ENCODE measurements around the gene MMEL1.

GRCh38 chr1:2594001-2594640, 38.7 kb downstream of the MMEL1 start:
- TF ChIP-seq, protein P1, sequence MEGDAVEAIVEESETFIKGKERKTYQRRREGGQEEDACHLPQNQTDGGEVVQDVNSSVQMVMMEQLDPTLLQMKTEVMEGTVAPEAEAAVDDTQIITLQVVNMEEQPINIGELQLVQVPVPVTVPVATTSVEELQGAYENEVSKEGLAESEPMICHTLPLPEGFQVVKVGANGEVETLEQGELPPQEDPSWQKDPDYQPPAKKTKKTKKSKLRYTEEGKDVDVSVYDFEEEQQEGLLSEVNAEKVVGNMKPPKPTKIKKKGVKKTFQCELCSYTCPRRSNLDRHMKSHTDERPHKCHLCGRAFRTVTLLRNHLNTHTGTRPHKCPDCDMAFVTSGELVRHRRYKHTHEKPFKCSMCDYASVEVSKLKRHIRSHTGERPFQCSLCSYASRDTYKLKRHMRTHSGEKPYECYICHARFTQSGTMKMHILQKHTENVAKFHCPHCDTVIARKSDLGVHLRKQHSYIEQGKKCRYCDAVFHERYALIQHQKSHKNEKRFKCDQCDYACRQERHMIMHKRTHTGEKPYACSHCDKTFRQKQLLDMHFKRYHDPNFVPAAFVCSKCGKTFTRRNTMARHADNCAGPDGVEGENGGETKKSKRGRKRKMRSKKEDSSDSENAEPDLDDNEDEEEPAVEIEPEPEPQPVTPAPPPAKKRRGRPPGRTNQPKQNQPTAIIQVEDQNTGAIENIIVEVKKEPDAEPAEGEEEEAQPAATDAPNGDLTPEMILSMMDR (conservative IDR thresholded peaks at IDR 0.05): no peak
- no peak for TF ChIP-seq ZFX (IDR thresholded peaks at IDR 0.05)

Measured in C4-2B (cell line).